SK-N-MC (cell line): ENCODE results near the gene RIC8B.

ENCODE experiments used
- DNase-seq: peaks from one replicate; pipeline ENCODE4 v3.0.0-alpha.2; 2011; ENCODE audit warnings: low read depth, low spot score
- H3K27ac ChIP-seq: fragments of 200-600 bp; sonication (generic); 2 replicates; pipeline ENCODE4 v1.5.1; 2016; ENCODE audit warnings: mixed run types
- H3K36me3 ChIP-seq: fragments of 200-600 bp; sonication (generic); 2 replicates; pipeline ENCODE4 v1.6.1; 2017; ENCODE audit warnings: antibody characterized with exemption, low read length, mixed read lengths; ENCODE audit not compliant: insufficient read depth
- H3K4me3 ChIP-seq: fragments of 200-600 bp; sonication (generic); 2 replicates; pipeline ENCODE4 v1.5.1; 2016
- H3K9ac ChIP-seq: fragments of 200-600 bp; sonication (generic); 2 replicates; pipeline ENCODE4 v1.8.0; 2017; ENCODE audit warnings: mixed run types, mixed read lengths; ENCODE audit not compliant: insufficient read length
- H3K9me3 ChIP-seq: fragments of 200-600 bp; sonication (generic); 2 replicates; pipeline ENCODE4 v1.6.1; 2017; ENCODE audit warnings: low read depth, mild to moderate bottlenecking, antibody characterized with exemption, low read length, moderate library complexity, mixed read lengths
- EZH2 ChIP-seq: fragments of 200-600 bp; sonication (generic); IDR thresholded peaks from one replicate; pipeline ENCODE4 v1.6.1; 2017; ENCODE audit warnings: antibody characterized with exemption
- FOXP2 ChIP-seq: optimal IDR thresholded peaks from 2 replicates; pipeline ENCODE3; 2011; ENCODE audit warnings: mild to moderate bottlenecking, moderate library complexity; ENCODE audit not compliant: insufficient read depth; ENCODE audit errors: extremely low read length, control extremely low read depth
- POLR2AphosphoS5 ChIP-seq: IDR thresholded peaks from 2 replicates; pipeline ENCODE4 v1.6.1; 2012; ENCODE audit warnings: mild to moderate bottlenecking, low read depth, low read length, borderline replicate concordance

The RIC8B gene

DNA sequence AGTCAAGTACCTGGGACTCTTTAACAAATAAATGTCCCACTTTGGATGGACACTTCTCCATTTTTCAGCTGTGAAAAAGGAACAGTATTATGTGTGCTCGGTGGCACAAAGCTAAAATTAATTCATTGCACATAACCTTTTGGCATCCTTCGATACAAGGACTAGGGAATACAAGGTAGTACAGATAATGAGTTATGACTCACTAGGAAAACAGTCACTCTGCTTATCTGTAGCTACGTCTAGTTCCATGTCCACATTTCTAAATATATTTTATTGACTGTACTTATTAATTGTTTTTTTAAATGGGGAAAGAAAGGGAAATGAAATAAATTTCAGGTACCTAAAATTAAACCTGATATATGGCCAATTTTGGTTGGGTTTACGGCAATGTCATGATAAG lies 35.2 kb upstream of the RIC8B start:
- Histone ChIP-seq H3K9me3 (no peaks in the 10 kb centered on the region), H3K9ac (no peak overlapping the region), H3K4me3 (no peak overlapping the region), H3K27ac (no peak overlapping the region), H3K36me3 (no peaks in the 10 kb centered on the region)
- no peak for TF ChIP-seq POLR2AphosphoS5
- no peak for TF ChIP-seq EZH2
- TF ChIP-seq FOXP2 = no peak
- DNase-seq = no peak

DNA sequence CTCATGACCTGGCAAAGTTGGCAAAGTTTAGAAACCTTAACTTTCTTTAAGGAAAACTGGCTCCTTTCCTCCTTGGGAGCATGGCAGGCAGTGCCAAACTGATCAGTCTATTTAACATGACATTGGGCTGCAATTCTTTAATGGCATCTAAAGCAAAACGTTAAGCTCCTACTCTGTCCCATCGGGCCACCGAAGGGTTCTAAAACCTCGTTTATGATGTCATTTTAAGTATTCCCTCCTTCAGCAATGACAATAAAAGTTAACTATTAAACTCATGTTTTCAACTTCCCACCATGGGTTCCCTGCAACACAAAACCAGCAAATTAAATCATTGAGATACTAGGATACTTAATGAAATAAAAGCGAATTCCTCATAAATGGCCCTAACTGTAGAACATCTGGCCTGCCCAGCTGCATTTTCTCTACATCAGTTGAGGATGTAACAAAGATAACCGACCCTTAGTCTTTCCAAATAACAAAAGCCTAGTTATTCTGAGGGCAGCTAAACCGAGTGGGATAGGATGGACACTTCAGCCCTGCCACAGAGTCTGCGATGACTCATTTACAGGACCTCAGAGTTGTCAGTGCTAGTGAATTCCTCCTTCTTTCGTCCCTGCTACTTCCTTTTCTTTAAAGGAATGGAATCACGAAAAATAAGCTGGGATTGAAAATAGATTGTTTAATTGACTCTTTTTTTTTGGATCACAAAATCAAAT lies 34.5 kb upstream of the RIC8B start:
- no peak for DNase-seq
- no peak for TF ChIP-seq FOXP2
- TF ChIP-seq POLR2AphosphoS5 = no peak
- no peak for TF ChIP-seq EZH2
- no peaks in the 10 kb centered on the region for H3K9me3 ChIP-seq
- no peak overlapping the region for H3K27ac ChIP-seq
- no peak overlapping the region for H3K4me3 ChIP-seq
- H3K36me3 ChIP-seq = no peaks in the 10 kb centered on the region
- no peak overlapping the region for H3K9ac ChIP-seq

DNA sequence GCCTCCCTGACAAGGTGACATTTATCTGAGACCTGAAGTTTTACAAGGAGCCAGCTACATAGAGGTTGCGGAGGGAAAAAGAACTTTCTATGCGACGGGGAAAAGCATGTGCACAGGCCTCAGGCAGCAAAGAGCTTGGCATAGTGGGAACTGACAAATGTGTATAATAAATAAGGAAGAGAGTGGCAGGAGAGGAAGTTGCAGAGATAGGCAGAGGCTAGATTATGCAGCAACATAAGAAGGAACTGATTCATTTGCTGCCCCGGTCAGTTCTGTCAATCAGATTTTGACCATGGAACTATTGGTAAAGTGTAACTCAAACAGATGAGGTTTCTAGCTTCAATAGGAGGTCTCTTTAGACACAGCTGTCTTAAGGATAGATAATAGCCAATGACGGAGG lies 33.7 kb upstream of the RIC8B start:
- Histone ChIP-seq H3K9me3 (no peaks in the 10 kb centered on the region), H3K27ac (no peak overlapping the region), H3K36me3 (no peaks in the 10 kb centered on the region), H3K4me3 (no peak overlapping the region), H3K9ac (no peak overlapping the region)
- TF ChIP-seq POLR2AphosphoS5 = no peak
- no peak for TF ChIP-seq FOXP2
- no peak for TF ChIP-seq EZH2
- no peak for DNase-seq

DNA sequence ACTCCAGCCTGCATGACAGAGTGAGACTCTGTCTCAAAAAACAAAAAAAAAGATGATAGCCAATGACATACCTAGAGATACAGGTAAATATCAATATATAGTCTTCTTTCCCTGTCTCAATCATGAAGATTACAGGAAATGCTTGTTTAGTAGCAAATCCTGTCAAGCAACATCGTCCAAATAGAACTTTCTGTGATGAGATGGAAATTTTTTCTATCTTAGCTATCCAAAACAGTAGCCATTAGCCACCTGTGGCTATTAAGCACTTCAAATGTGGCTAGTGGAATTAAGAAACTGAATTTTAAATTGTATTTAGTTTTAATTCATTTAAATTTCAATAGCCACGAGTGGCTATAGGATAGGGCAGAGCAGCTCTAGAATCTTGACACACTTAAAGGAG lies 33.2 kb upstream of the RIC8B start:
- no peak overlapping the region for H3K4me3 ChIP-seq

DNA sequence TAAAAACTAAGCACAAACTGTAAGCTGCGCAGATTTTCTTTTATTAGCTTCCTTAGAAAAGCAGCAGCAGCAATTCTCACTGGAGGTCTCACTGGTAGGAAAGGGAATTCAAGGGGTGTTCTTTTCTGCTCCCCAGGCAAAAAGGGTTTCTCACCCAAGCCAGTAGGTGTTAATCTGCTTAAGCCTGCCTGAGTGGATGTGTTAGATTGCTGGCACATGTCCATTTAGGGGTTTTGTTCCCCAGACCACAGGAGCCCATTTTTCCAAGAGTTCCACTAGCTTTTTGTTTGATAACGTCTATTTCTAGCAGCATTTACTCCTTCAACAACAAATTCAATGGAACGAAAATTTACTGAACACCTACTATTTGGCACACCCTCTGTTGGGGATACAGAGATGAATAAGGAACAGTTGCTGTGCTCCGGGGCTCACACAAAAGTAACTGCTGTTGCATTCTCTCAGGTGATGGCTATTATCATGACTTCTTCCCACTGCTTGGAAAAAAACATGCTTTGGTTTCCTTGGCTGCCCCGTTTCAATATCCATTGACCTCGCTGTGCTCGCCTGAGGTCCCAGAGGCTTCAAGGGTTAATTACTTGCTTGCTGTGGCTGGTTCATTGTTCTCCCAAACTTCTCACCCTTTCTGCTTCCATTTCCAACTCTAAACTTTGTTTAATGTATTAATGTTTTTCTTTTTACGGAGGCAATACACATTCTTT lies 31.1 kb upstream of the RIC8B start:
- Histone ChIP-seq H3K36me3 (no peaks in the 10 kb centered on the region), H3K27ac (no peak overlapping the region), H3K4me3 (no peak overlapping the region), H3K9ac (no peak overlapping the region), H3K9me3 (no peaks in the 10 kb centered on the region)
- TF ChIP-seq EZH2 = no peak
- no peak for TF ChIP-seq POLR2AphosphoS5
- no peak for TF ChIP-seq FOXP2
- DNase-seq = no peak

More for the DNA sequence above, 33.2 kb upstream of the RIC8B start:
- Histone ChIP-seq H3K36me3 (no peaks in the 10 kb centered on the region), H3K9ac (no peak overlapping the region), H3K9me3 (no peaks in the 10 kb centered on the region), H3K27ac (no peak overlapping the region)
- no peak for DNase-seq
- TF ChIP-seq POLR2AphosphoS5 = no peak
- no peak for TF ChIP-seq EZH2
- no peak for TF ChIP-seq FOXP2

DNA sequence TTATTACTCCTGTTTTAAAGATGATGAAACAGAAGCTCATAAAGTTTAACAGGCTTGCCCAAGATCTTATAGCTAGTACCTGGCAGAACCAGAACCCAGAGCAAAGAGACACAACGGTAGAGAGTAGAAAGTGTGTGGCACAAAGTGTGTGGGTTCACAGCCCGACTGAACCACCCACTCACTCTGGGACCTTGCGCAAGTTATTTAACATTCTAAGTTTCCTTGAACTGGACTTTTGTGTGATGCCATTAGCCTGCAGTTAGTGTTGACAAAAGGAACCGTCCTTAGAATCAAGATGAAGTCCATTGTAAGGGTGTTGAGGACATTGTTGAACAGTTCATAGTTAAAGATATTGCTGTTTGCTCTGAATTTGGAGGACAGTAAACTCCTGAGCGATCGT lies 29.9 kb upstream of the RIC8B start:
- TF ChIP-seq POLR2AphosphoS5 (no peak), EZH2 (no peak), FOXP2 (no peak)
- no peaks in the 10 kb centered on the region for H3K36me3 ChIP-seq
- no peak overlapping the region; the same call in 1 of the 2 replicates for H3K27ac ChIP-seq
- no peak overlapping the region for H3K9ac ChIP-seq
- DNase-seq = no peak
- H3K9me3 ChIP-seq = no peaks in the 10 kb centered on the region
- H3K4me3 ChIP-seq = no peak overlapping the region

DNA sequence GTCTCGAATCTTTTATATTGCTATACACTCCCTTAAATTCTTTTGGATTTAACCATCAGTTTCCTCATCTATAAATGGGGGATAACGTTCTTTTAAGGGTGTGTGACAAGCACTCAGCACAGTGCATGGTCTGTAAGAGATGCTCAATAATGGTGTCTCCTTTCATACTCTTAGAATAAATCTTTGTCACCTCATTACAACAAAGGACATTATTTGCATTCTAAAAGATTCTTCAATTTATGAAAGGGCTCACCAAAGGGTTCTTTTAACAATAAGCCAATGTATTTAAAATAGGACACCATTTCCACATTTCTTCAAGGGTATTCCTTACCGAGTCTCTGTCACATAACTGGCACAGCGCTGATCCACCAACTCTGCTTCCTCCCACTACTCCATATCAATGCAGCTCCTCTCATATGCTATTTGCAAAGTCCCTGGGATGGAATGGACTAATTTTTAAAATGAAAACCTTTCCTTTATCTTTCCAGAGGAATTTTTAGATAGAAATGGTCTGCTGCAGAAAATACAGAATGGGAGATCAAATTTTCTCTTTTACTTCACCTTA lies 29.2 kb upstream of the RIC8B start:
- H3K27ac ChIP-seq = no peak overlapping the region
- H3K9ac ChIP-seq = no peak overlapping the region
- no peaks in the 10 kb centered on the region for H3K9me3 ChIP-seq
- DNase-seq = no peak
- H3K4me3 ChIP-seq = no peak overlapping the region
- no peak for TF ChIP-seq POLR2AphosphoS5
- TF ChIP-seq FOXP2 = no peak
- TF ChIP-seq EZH2 = no peak
- H3K36me3 ChIP-seq = no peaks in the 10 kb centered on the region

DNA sequence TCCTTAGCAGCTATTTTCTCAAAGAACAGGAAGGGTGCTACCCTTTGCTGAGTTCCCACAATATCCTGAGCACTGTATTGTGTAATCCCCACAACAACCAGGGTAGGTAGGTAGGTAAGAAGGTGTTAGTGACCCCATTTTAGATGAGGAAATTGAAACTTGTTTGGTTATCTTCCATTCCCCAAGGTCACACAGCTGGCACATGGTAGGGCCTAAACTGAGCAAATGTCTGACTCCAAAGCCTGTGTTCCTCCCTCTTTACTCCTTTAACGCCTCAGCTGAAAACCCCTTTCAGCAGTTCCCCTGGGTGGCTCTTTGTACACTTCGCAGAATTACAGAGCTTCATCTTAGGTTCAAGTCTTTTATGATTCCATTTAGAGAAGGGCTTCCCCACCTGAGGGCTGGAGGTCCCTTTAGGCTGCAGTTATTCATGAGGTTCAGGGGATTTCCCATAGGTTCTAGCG lies 26.5 kb upstream of the RIC8B start:
- H3K36me3 ChIP-seq = no peaks in the 10 kb centered on the region
- TF ChIP-seq EZH2 = no peak
- H3K9me3 ChIP-seq = no peaks in the 10 kb centered on the region
- no peak for DNase-seq
- no peak overlapping the region for H3K4me3 ChIP-seq
- no peak overlapping the region for H3K27ac ChIP-seq
- H3K9ac ChIP-seq = no peak overlapping the region

DNA sequence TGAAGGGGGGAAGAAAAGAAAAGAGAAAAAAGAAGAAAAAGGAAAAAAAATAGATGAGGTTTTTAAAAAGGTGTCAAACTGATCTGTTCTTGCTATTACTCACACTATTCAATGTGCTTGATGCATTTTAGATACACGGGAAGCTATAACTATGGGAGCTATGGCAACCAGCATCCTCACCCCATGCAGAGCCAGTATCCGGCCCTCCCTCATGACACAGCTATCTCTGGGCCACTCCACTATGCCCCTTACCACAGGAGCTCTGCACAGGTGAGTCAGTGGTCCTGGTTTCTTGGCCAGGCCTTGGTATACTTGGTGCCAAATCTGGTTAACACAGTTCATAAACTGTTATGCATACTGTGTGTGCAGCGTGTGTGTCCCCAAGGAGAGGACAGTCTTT lies 24.0 kb upstream of the RIC8B start:
- Histone ChIP-seq H3K27ac (no peak overlapping the region), H3K4me3 (no peak overlapping the region), H3K36me3 (no peaks in the 10 kb centered on the region), H3K9me3 (no peaks in the 10 kb centered on the region), H3K9ac (no peak overlapping the region)
- TF ChIP-seq POLR2AphosphoS5 (no peak), FOXP2 (no peak), EZH2 (no peak)
- DNase-seq = no peak
